ENCODE results near the gene MVB12B. TPM values are rescaled to one million over a fixed set of nuclear protein-coding genes. Genes with fewer than 3 reads are reported as not detected.

MVB12B gene
- total RNA-seq, 1 experiment from 2014 or later: not detected

GRCh38 chr9:126329476-126330275 lies 3.0 kb downstream of the MVB12B start:
- DNase-seq (ENCODE audit: low spot score): no peak

- DNase-seq (ENCODE audit: low spot score): no peak
Measured at GRCh38 chr9:126330536-126330935, 3.9 kb downstream of the MVB12B start.

GRCh38 chr9:126331964-126332748 lies 5.5 kb downstream of the MVB12B start:
- no peak for DNase-seq (ENCODE audit: low spot score)

DNA sequence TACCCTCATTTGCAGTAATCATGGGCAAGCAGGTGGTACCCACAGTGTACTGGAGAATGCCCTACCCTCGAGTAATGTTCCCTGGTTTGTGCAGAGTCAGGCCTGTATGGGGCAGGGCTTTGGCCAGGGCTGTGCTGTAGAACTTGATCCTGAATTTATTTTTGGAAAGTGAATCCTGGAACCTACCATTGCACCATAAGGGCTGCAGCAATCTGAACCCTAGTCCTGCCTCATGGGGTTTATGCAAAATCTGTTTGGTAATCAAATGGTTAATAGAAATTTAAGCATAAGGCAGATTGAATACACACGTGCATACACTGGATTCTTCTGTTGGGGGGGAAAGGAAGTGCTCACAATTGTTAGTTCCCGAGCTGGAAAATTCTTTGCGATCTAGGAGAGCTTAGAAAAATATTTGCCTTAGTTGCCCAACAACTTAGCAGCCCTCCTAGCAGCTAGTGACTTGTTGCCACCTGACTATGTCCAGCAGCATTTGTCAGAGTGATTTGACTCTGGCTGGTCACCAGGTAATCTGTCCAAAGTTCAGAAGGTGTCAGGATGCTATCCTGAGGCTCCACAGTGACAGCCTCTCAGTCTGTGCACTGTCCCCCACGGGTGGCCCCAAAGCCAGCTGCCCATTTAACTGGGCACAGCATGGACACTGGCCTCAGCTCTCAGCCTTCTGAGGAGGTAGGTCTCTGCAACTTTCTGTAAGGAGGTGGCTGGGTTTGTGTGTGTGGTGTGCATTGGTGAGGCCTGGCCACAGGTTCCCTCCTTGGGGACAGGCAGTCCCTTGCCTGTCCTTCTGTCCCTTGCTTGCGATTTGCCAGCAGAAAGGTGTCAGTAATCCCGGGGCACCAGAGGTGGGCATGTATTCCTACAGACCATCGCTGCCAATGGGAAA lies 8.3 kb downstream of the MVB12B start:
- no peak for DNase-seq (ENCODE audit: low spot score)

- DNase-seq (ENCODE audit: low spot score): no peak
Measured at GRCh38 chr9:126335837-126336735, 9.5 kb downstream of the MVB12B start.

DNA sequence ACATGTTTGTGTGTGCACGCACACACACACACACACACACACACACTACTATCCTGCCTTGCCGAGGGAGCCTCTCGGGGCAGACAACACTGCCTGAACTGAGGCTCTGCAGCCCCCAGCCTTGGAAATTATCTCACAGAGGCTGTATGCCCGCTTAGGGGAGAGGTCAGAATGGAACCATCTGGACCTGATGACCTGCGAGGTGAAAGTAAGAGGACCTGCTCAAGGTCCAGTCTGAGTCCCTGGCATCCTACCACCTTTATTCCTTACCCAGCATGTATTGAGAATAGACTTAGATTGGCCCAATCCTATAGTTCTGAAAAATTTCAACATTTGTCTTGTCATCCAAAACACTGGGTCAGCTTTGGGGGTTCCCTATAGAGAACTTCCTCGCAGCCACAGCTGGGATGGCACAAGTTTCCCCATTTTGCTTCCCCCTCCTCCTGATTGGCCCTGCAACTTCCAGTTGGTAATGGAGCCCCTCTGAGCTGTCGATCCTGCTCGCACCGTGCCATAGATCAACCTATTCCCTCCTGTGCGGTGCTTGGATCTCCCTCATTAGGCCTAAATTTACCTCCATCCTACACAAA lies 10.2 kb downstream of the MVB12B start:
- no peak for DNase-seq (ENCODE audit: low spot score)

GRCh38 chr9:126337729-126338372 lies 11.2 kb downstream of the MVB12B start:
- DNase-seq (ENCODE audit: low spot score): no peak

DNA sequence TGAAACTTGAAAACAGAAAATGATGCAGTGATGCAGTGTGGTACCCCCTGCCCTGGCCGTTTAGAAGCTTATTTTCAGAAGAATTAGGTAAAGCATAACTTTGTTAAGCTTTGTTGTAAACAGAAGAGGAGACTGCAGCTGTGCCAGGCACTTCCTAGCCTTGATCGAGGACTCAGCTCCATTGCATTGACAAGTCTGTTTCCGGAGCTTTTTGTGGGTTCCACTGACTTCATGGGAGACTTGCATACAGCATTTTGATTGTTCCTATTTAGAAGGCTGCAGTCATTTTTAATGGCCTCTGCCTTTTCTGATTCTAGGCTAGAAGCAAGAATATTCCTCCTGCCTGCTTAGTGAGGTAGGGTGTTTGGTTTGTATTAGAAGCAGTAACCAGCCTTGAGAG lies 12.3 kb downstream of the MVB12B start:
- DNase-seq (ENCODE audit: low spot score): no peak

DNA sequence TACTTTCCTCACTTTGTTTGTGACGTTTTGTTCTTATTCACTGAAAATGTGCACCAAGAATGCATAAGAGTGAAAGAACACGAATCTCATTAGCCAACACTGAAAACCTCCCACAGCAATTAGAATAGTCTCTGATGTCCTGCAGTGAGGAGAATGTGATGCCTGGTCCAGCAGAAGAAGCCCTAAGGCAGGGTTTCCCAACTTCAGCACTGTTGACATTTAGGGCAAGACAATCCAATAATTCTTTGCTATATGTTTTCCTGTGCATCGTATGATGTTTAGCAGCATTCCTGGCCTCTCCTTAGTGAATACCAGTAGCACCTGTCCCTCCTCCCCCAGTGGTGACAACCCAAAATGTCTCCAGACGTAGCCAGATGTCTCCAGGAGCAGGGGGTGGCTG lies 14.8 kb downstream of the MVB12B start:
- no peak for DNase-seq (ENCODE audit: low spot score)

GRCh38 chr9:126341902-126342301 lies 15.3 kb downstream of the MVB12B start:
- DNase-seq (ENCODE audit: low spot score): no peak

DNA sequence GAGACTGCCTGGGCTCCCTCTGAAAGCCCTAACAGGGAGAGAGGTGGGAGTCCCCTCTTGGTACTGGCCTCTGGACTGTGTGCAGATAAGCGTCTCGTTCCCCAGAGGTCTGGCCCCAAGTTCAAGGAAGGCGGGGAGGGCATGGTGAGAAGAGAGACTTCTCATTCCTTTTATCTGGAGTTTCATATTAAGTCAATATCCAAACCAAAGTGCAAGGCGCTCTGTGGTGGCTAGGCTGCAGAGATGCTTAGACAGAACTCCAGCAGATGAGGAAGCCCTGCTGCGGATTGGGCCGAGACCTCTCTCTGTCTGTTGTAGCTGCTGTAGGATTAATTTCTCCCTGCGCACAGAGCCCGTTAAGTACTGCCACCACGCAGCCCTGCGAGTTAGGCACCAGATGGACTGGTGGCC lies 16.0 kb downstream of the MVB12B start:
- no peak for DNase-seq (ENCODE audit: low spot score)

DNA sequence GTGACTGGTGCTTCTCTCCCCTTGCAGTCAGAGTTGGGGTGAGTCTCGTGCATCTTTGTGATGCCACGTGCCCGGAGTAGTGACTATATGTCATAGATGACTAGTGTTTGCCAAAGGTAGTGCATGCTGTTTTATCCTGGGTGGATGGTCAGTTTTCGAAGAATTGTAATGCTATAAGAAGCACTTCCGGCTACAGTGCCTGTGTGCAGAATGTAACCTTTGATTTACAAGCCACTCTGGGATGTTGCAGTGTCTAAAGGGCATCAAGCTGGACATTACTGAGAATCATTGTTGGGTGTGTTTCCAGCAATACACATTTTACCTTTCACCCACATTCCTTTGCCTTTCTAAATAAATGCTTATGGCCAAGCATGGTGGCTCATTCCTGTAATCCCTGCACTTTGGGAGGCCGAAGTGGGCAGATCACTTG lies 16.7 kb downstream of the MVB12B start:
- DNase-seq (ENCODE audit: low spot score): peak; percentile 13

GRCh38 chr9:126346031-126346430 lies 19.4 kb downstream of the MVB12B start:
- DNase-seq (ENCODE audit: low spot score): no peak

DNA sequence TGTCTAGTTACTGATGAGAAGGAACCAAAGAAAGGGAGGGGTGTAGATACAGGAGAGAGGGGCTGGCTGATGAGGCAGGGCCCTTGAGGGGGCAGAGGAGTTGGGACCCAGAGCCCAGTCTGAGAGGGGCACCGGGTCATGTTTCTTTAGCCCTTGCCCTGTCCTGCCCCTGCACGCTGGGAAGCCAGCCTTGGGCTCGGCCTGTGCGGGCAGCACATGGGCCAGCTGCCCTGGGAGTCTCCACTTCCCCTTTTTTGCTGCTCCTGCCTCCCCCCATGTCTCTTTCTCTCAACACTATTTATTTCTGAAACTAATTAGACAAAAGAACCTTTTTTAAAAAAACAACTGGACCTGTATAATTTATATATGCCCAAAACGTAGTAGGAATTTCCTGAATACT lies 20.5 kb downstream of the MVB12B start:
- no peak for DNase-seq (ENCODE audit: low spot score)

DNA sequence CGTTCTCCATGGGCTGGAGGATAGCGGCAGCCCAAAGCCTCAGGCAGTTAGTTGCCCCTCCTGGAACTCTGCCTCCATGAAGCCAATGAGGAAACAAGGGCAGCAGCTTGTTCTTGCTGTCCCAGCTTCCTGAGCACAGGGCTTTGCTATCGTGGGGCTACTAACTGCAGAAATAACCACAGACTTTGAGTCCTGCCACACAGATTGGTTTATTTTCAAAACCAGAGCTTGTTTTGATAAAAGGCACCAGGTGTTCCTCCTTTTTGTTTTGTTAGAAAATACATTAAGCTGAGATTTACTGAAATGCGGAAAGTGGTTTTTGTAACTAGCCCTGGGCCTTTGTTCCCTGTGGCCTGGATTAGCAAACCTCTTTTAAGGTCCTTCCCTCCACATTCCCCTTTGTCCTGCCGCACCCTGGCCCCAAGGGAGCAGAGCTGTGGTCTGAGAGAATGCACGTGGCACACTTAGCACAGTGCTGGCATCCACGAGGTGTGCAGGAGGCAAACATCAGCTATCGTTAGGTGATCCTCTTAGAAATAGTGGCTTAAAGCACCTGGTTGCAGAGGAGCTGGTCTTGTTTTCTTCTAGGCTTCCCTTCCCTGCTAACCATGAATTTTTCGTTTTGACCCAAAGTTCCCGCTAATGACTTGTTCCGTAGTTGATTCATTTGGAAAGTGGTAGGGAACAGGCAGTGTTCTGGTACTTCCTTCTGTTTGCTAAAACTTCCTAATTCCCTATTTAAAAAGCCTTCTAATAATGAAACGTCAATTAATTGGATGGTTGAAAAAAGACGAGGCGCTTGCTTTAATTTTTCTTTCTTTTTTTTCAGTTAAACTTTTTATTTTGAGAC lies 21.5 kb downstream of the MVB12B start:
- DNase-seq (ENCODE audit: low spot score): no peak

DNA sequence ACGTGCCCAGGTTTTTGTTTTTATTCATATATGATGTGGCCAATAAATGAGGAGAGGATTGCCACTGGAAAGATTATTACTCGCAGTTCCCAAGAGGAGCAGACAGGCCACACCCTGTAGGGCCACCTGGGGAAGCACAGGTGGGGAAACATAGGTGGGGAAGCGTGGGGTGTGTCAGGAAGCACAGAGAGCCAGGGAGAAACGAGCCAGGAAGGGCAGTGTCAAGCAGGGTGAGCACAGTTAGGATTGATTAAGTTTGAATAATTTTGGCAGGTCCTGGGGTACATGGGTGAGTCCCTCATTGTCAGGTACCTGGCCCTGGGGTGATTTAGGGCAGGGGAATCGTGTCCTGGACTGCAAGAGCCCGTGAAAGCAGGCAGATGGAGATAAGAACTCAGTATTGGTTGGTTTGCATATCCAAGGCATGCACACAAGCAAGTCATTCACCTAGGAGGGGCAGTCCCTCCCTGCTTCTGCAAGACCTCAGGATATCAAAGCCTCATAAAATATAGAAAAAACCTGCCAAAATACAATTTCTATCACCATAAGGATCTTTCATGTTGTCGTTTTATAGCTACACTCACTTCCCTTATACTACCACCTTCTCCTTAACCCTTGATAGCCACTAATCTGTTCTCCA lies 22.4 kb downstream of the MVB12B start:
- DNase-seq (ENCODE audit: low spot score): no peak

DNA sequence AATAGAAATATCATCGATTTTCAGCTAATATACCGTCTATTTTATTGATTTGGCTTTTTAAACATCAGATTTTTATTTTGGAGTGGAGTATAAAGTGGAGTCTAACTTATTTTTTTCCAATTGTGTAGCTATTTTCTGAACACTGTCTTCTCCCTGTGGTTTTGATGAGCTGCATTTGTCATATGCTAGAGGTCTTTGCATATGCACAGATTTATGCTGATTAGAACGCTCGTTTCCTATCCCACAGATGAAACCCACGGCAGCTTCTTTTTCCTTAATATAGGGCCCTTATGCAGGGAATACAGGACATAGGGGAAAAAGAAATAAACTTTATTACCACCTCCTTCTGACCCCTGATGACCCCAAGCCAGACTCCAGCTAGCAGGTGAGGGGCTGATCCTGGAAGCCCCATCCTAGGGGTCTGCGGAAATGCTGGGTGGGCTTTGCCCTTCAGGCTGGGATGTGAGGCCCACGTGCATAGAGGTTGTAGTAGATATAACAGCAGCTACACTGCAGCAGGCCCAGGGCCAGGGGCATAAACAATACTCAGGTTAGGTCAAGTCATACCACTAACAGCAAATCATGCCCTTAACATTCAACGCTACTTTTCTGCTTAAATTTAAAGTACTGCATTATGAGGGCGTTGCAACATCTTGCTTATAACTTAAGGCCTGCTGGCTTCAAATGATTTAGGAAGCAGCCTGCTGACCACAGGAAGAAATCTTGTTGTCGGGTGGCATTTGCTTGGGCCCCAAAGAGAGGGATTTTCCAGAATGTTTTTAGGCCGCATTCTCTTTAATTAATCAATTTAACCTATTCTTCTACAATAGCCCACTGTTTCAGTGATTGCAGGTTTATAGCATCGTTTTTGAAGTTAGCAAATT lies 28.5 kb downstream of the MVB12B start:
- DNase-seq (ENCODE audit: low spot score): no peak
